NCI-H1417 (cell line): ENCODE measurements around the gene ACTR3.
"Not testable (repeated sequence)": the region's sequence is repeated elsewhere in the genome, so short reads cannot be mapped to it uniquely, and the experiment has no call there.

Source experiments
- DNase-seq, 3 experiments: peaks; one replicate each; lab custom pipeline; 2025; lab: John Stamatoyannopoulos, UW

The ACTR3 gene

DNA sequence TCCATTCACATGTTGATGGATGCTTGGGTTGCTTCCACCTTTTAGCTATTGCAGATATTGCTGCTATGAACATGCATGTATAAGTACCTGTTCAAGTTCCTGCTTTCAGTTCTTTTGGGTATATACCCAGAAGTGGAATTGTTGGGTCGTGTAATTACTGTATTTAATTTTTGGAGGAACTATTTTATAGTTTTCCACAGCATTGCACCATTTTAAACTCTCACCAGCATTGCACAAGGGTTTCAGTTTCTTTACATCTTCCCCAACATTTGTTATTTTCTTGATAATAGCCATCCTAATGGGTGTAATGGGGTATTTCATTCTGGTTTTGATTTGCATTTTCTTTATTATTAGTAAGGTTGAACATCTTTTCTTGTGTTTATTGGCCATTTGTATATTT is 16.0 kb downstream of the ACTR3 start:
- DNase-seq = no peak

DNA sequence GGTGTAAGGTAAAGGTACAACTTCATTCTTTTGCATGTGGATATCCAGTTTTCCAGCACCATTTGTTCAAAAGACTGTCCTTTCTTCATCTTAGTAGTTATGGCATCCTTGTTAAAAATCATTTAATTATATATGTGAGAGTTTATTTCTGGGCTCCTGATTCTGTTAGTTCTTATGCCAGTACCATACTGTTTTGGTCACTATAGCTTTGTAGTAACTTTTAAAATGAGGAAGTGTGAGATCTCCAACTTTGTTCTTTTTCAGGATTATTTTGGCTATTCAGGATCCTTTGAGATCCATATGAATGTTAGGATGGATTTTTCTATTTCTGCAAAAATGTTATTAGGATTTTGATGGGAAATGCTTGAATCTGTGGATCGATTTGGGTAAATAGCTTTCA is 16.8 kb downstream of the ACTR3 start:
- no peak for DNase-seq

- DNase-seq = no peak
Observed at GRCh38 chr2:113907297-113907696, 17.4 kb downstream of the ACTR3 start.

DNA sequence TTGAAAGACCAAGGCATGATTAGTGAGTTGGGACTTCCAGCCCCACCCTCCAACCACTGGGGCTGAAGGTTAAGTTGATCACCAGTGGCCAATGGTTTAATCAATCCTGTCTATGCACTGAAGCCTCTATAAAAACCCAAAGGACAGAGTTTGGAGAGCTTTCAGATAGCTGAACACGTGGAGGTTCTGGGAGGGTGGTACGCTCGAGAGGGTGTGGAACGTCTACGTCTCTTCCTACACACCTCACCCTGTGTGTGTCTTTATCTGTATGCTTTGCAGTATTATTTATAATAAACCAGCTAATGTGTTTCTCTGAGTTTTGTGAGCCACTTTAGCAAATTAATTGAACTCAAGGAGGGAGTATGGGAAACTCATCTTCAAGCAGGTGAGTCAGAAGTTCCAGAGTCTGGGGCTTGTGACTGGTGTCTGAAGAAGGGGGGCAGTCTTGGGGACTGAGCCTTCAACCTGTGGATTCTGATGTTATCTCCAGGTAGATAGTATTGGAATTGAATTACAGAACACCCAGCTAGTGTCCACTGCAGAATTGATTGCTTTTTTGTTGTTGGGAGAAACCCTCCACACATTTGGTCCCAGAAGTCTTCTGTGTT is 20.3 kb downstream of the ACTR3 start:
- no peak for DNase-seq

DNA sequence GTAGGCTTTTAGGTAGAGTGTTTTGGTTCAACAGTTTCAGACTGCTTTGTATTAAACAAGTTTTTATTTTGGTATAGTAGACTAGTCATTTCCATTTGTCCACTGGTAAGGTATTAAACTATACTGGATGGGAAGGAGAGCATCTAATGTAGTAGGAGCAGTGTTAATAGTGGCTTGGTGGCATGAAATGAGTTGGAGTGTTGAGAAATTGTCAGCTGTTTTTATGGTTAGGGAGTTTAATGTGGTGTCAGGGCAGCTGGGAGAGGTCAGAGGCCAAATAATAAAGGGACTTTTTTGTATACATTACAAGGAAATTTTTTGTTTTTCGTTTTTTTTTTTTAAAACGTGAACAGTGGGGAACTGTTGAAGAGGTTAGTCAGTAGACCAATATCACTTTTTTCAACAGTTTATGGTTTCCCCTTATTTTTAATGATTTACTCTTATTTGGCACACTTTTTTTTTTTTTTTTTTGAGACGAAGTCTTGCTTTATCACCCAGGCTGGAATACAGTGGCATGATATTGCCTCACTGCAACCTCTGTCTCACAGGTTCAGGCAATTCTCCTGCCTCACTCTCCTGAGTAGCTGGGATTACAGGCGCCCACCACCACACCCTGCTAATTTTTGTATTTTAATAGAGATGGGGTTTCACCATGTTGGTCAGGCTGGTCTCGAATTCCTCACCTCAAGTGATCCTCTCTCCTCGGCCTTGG is 21.2 kb downstream of the ACTR3 start:
- DNase-seq = no peak

DNA sequence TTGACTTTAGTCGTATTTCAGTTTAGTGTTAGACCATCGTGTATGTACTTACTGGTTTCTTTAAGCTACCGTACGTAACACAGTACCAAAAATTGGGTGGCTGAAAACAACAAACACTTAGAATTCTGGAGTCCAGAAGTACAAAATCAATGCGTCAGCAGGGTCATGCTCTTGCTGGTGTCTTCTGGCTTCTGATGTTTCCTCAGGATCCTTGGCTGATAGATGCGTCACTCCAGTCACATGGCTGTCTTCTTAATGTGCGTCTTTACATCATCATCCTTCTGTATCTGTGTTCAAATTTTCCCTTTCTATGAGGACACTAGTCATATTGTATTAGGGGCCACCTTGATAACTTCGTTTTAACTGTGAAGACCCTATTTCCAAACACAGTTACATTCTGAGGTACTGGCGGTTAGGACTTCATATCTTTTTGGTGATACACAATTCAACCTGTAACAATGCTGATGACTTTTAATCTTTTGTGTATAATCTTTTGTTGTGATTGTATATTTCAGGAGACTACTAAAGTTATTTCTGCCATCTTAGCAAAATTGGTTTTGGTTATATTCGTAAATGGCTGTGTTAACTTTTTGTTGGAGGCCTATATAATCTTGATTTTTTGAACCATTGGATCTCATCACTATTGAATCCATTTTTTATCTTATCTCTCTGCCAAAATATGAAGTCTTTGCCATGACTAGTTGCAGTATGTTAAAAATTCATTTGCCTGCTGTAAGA is 25.4 kb downstream of the ACTR3 start:
- no peak for DNase-seq

DNA sequence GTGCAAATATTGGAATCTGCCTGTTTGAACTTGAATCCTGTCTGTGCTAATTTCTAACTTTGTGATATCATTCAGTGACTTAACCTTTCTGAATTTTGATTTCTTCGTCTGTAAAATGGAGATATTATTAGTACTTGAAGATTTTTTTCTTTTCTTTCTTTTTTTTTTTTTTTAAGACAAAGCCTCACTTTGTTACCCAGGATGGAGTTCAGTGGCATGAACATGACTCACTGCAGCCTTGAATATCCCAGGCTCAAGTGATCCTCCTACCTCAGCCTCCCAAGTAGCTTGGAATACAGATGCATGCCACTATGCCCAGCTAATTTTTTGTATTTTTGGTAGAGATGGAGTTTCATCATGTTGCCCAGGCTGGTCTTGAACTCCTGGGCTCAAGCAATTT is 28.3 kb downstream of the ACTR3 start:
- DNase-seq = no peak

- no peak for DNase-seq
Observed at GRCh38 chr2:113920996-113921395, 31.1 kb downstream of the ACTR3 start.

- DNase-seq = no peak
Observed at GRCh38 chr2:113922335-113922734, 32.4 kb downstream of the ACTR3 start.

DNA sequence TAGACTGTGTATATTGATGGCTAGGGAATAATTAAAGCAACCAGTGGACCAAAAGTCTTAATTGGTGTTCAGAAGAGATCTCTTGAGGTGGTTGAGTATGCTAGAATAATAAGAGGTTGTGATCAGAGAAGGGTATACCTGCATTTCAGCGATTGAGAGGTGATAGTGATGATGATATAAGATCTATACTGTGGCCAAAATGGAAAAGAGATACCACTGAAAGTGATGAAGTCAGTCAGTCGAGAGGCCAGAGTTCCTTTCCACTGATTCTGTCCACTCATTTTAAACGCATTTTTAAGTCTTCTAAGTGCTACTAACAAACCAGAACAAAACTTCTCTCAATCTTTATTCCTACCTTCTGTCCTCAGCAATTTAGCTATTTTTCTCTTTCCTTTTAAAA is 32.9 kb downstream of the ACTR3 start:
- DNase-seq = no peak

DNA sequence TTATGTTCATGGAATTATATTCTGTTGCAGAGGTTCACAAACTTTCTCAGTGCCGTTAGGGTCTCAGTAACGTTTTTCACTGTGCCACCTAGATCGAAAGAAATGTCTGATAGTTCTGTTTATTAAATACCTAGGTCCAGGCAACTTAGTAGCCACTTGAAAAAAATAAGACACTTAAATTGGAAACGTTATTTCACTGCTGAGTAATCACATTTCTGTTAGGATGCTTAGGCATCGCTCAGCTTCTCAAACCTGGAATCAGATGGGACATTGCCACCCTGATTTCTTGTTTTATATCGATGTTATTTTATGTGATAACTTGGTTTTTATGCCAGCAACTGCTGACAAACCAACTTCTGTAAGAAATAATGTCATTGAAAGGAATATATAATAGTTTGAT is 36.0 kb downstream of the ACTR3 start:
- DNase-seq = no peak

- DNase-seq = no peak
Observed at GRCh38 chr2:113926314-113926713, 36.4 kb downstream of the ACTR3 start.

DNA sequence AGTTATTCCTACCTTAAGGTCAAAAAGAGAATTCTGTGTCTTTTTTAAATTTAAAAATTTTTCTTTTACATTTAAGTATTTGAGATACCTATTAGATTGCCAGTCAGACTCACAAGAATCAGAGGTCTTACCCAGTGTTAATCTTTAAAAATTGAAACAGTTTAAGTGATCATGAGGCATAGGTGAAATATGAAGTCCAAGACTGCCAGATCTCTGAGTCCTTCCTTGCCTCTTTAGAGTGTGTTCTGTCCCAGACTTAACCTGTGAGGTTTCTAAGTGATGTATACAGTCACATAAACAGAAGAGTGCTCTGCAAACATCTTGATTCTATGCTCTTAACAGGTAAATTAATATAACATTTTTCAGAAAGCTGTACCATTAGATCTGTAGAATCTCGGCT is 40.6 kb downstream of the ACTR3 start:
- no peak for DNase-seq

DNA sequence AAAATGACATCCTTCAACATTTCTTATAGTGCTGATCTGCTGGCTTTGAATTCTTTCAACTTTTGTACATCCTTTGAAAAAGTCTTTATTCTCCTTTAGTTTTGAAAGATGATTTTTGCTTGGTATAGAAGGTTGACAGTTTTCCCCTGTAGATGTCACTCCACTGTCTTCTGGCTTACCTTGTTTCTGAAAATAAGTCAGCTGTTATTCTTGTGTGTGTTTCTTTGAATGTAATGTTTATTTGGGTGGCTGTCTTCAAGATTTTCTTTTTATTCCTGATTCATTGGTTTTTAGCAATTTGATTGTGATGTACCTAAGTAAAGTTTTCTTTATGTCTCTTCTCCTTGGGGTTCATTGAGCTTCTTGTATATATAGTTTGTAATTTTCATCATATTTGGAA is 47.6 kb downstream of the ACTR3 start:
- no peak for DNase-seq

- no peak for DNase-seq
Observed at GRCh38 chr2:113940891-113941290, 51.0 kb downstream of the ACTR3 start.

DNA sequence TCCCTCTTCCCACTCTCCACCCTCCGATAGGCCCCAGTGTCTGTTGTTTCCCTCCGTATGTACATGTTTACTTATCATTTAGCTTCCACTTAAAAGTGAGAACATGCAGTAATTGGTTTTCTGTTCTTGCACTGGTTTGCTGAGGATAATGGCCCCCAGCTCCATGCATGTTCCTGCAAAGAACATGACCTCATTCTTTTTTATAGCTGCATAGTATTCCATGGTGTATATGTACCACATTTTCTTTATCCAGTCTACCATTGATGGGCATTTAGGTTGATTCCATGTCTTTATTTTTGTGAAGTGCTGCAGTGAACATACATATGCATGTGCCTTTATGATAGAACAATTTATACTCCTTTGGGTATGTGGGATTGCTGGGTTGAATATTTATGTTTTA is 55.9 kb downstream of the ACTR3 start:
- DNase-seq = not testable (repeated sequence)

DNA sequence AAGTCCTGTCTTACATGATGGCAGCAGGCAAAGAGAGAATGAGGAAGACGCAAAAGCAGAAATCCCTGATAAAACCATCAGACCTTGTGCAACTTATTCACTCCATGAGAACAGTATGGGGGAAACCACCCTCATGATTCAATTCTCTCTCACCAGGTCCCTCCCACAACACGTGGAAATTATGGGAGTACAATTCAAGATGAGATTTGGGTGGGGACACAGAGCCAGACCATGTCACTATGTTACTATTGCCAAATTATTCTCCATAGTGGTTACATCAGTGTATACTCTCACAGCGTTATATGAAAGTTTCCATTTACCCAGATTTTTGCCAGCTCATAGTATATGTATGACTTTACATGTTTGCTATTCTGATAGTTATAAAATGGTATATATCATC is 61.0 kb downstream of the ACTR3 start:
- not testable (repeated sequence) for DNase-seq

DNA sequence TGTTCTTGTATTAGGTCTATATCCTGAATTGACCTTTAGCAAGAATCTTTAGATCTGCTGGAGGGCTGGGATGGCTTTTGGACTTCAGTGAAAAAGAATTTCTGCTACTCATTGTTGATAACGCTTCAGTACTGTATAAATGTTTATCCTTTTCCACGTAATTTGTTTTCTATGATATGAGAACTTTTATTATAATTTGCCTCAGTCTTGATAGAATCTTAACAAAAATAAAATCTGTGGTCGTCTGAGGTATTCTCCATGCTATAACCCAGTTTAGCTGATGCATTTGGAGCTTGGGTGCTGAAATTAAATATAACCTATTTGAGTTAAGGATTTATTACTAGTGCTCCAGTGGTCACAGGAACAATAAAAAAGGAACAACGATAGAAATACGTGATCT is 71.1 kb downstream of the ACTR3 start:
- DNase-seq = no peak

DNA sequence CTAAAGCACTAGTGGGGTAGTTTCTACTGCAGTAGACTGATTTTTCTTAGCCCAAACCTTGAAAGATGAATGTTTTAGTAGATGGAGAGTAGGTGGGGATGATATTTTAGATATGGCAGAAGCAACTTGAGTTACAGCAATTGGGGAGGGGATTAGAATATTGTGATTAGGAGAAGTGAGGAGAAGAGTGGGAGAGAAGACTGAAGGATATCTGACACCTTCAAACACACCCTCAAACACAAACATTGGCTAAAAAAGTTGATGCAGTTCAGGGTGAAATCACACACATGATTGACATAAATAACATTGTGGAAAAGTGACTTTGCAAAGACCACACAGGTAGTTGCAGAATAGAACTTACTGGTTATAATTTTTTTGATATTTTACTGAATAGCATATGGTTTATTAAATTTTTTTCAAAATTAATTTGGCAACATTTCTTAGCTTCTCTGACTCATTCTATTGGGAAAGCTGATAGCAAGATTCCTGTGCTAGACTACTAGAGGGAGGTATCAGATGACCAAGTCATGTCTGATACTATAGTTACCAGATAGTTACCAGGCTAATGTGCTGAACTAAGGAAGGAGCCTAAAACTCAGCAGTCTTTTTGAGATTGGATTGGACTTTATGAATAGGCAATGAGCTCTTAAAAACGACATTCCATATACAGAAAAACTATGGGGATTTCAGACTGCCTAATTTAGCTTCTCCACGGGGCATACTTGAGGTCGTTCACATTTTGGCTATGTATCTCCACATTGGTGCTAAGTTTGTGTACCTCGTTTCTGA is 73.0 kb downstream of the ACTR3 start:
- no peak for DNase-seq

- no peak for DNase-seq
Observed at GRCh38 chr2:113963965-113964364, 74.1 kb downstream of the ACTR3 start.

- no peak for DNase-seq
Observed at GRCh38 chr2:113964436-113964835, 74.5 kb downstream of the ACTR3 start.

DNA sequence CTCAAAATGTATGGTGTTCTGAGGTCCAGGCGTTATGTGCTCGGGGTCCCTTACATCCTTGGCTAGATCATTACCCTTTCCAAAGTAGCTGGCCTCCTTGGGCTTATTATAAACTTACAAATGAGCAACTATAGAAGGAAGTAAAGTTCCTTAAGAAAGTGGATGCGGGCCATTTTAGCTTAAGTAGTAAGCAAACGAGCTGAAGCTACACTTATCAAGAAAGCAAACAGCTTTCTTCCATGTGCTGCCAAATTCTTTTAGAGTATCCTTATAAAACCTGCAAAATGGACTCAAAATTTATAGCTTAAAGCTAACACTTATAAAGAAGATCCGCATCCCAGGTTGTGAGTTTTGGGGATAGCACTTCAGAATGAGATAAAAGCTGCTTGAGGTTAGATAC is 75.3 kb downstream of the ACTR3 start:
- no peak for DNase-seq

- DNase-seq = peak; percentile 8 to 69 (median 24)
Observed at GRCh38 chr2:113965644-113966043, 75.8 kb downstream of the ACTR3 start.
